ENCODE results near the gene MOK. TPM values are rescaled to one million over a fixed set of nuclear protein-coding genes. Genes with fewer than 3 reads are reported as not detected.

MOK gene
- total RNA-seq, 2 donors from 2014 or later = 60.3 to 102 TPM

DNA sequence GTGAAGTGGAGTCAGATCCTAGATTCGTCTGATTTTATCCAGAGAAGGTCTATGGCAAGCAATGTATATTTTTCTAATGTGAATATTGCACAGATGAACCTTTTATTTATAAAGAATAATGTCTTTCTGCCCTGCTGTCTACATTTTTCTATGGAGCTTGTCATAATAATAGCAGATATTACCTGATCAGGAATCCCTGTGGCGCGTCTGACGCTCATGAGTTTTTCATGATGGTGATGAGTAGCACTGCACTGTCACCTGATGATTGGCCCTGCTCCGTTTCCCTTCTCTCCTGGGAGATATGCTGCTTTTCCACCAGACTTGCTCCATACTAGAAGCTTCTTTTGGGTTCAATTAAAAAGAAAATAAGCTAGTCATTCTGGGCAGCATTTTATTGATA lies 37.3 kb upstream of the MOK start:
- Mint-ChIP-seq H3K4me3 (no peak overlapping the region), H3K4me1 (no peaks in the 10 kb centered on the region), H3K9me3 (no peaks in the 10 kb centered on the region), H3K36me3 (ENCODE audit: low read depth) (peaks cover 54% of the 10 kb centered on the region), H3K27me3 (ENCODE audit: insufficient read depth) (no peaks in the 10 kb centered on the region), H3K27ac (no peak overlapping the region)
- H3K9me3 ChIP-seq (ENCODE audit: control insufficient read depth, low read length) = no peaks in the 10 kb centered on the region
- H3K4me1 ChIP-seq (ENCODE audit: control insufficient read depth, insufficient read depth, low read length) = no peaks in the 10 kb centered on the region
- no peaks in the 10 kb centered on the region for H3K27me3 ChIP-seq (ENCODE audit: control insufficient read depth, insufficient read depth, low read length, poor library complexity, severe bottlenecking)
- no peak overlapping the region for H3K27ac ChIP-seq (ENCODE audit: low read depth, low read length)
- no peak for DNase-seq
- TF ChIP-seq, protein P1, sequence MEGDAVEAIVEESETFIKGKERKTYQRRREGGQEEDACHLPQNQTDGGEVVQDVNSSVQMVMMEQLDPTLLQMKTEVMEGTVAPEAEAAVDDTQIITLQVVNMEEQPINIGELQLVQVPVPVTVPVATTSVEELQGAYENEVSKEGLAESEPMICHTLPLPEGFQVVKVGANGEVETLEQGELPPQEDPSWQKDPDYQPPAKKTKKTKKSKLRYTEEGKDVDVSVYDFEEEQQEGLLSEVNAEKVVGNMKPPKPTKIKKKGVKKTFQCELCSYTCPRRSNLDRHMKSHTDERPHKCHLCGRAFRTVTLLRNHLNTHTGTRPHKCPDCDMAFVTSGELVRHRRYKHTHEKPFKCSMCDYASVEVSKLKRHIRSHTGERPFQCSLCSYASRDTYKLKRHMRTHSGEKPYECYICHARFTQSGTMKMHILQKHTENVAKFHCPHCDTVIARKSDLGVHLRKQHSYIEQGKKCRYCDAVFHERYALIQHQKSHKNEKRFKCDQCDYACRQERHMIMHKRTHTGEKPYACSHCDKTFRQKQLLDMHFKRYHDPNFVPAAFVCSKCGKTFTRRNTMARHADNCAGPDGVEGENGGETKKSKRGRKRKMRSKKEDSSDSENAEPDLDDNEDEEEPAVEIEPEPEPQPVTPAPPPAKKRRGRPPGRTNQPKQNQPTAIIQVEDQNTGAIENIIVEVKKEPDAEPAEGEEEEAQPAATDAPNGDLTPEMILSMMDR (conservative IDR thresholded peaks at IDR 0.05) = no peak
- H3K36me3 ChIP-seq (ENCODE audit: control insufficient read depth, insufficient read depth, low read length) = peaks cover 33% of the 10 kb centered on the region
- H3K9ac ChIP-seq (ENCODE audit: extremely low read depth, low read length, poor library complexity, severe bottlenecking) = no peak overlapping the region
- WGBS, 2 experiments (ENCODE audit: insufficient coverage in 1 of 2, insufficient read length in 1 of 2) = 94 to 95% methylated on average over 4 to 5 of the region's 5 CpGs
- no peak overlapping the region for H3K4me3 ChIP-seq (ENCODE audit: low read length)

DNA sequence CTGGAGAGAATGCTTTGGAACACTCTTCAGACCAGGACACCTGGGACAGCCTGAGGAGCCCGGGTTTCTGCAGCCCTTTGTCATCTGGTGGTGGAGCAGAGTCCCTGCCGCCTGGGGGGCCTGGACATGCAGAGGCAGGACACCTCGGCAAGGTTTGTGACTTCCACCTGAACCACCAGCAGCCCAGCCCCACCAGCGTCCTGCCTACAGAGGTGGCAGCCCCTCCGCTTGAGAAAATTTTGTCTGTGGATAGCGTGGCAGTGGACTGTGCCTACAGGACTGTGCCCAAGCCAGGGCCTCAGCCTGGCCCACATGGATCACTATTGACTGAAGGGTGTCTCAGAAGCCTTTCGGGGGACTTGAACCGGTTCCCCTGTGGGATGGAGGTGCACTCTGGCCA lies 36.6 kb upstream of the MOK start:
- Histone ChIP-seq H3K9ac (ENCODE audit: extremely low read depth, low read length, poor library complexity, severe bottlenecking) (no peak overlapping the region), H3K27me3 (ENCODE audit: control insufficient read depth, insufficient read depth, low read length, poor library complexity, severe bottlenecking) (no peaks in the 10 kb centered on the region), H3K27ac (ENCODE audit: low read depth, low read length) (no peak overlapping the region), H3K36me3 (ENCODE audit: control insufficient read depth, insufficient read depth, low read length) (peaks cover 32% of the 10 kb centered on the region), H3K9me3 (ENCODE audit: control insufficient read depth, low read length) (no peaks in the 10 kb centered on the region), H3K4me3 (ENCODE audit: low read length) (no peak overlapping the region), H3K4me1 (ENCODE audit: control insufficient read depth, insufficient read depth, low read length) (no peaks in the 10 kb centered on the region)
- TF ChIP-seq, protein P1 (conservative IDR thresholded peaks at IDR 0.05) = no peak
- H3K36me3 Mint-ChIP-seq (ENCODE audit: low read depth) = peaks cover 53% of the 10 kb centered on the region
- no peaks in the 10 kb centered on the region for H3K9me3 Mint-ChIP-seq
- no peaks in the 10 kb centered on the region for H3K4me1 Mint-ChIP-seq
- WGBS, 2 experiments (ENCODE audit: insufficient coverage in 1 of 2, insufficient read length in 1 of 2) = 80 to 98% methylated on average over 4 to 8 of the region's 8 CpGs
- DNase-seq = no peak
- H3K4me3 Mint-ChIP-seq = no peak overlapping the region
- H3K27ac Mint-ChIP-seq = no peak overlapping the region
- no peaks in the 10 kb centered on the region for H3K27me3 Mint-ChIP-seq (ENCODE audit: insufficient read depth)

DNA sequence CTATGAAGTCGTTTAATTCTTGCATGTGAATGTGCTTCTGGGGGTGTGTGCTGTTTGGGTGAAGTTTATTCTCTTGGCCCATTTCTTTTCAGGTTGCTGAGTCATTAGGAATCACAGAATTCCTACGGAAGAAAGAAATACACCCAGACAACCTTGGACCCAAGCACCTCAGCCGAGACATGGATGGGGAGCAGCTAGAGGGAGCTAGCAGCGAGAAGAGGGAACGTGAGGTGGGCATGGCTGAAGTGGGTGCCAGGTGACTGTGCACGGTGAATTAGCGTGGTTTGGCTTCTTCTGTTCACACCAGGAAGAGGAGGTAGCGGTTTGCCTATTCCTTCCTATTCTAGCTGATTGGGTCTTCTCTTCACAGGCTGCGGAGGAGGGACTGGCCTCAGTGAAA lies 33.8 kb upstream of the MOK start:
- TF ChIP-seq, protein P1 (conservative IDR thresholded peaks at IDR 0.05) = peak; percentile 25
- 88 to 90% methylated on average over 4 to 9 of the region's 9 CpGs for WGBS, 2 experiments (ENCODE audit: insufficient coverage in 1 of 2, insufficient read length in 1 of 2)
- no peak overlapping the region for H3K27ac Mint-ChIP-seq
- no peaks in the 10 kb centered on the region for H3K4me1 Mint-ChIP-seq
- no peak for DNase-seq
- H3K4me3 Mint-ChIP-seq = no peak overlapping the region
- no peaks in the 10 kb centered on the region for H3K9me3 Mint-ChIP-seq
- no peaks in the 10 kb centered on the region for H3K27me3 ChIP-seq (ENCODE audit: control insufficient read depth, insufficient read depth, low read length, poor library complexity, severe bottlenecking)
- peaks cover 70% of the 10 kb centered on the region for H3K36me3 Mint-ChIP-seq (ENCODE audit: low read depth)
- H3K4me1 ChIP-seq (ENCODE audit: control insufficient read depth, insufficient read depth, low read length) = no peaks in the 10 kb centered on the region
- no peak overlapping the region for H3K4me3 ChIP-seq (ENCODE audit: low read length)
- peaks cover 42% of the 10 kb centered on the region for H3K36me3 ChIP-seq (ENCODE audit: control insufficient read depth, insufficient read depth, low read length)
- no peaks in the 10 kb centered on the region for H3K9me3 ChIP-seq (ENCODE audit: control insufficient read depth, low read length)
- no peak overlapping the region for H3K9ac ChIP-seq (ENCODE audit: extremely low read depth, low read length, poor library complexity, severe bottlenecking)
- H3K27me3 Mint-ChIP-seq (ENCODE audit: insufficient read depth) = no peaks in the 10 kb centered on the region
- H3K27ac ChIP-seq (ENCODE audit: low read depth, low read length) = no peak overlapping the region

Data from endodermal cell (in vitro differentiated cells).